ENCODE measurements around the gene PPP1R37.

Gene PPP1R37, protein sequence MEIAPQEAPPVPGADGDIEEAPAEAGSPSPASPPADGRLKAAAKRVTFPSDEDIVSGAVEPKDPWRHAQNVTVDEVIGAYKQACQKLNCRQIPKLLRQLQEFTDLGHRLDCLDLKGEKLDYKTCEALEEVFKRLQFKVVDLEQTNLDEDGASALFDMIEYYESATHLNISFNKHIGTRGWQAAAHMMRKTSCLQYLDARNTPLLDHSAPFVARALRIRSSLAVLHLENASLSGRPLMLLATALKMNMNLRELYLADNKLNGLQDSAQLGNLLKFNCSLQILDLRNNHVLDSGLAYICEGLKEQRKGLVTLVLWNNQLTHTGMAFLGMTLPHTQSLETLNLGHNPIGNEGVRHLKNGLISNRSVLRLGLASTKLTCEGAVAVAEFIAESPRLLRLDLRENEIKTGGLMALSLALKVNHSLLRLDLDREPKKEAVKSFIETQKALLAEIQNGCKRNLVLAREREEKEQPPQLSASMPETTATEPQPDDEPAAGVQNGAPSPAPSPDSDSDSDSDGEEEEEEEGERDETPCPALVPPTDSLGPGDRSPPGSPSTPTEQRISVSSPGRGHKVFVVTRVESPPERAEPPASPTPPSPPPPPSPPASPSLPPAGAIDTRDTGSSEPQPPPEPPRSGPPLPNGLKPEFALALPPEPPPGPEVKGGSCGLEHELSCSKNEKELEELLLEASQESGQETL

DNA sequence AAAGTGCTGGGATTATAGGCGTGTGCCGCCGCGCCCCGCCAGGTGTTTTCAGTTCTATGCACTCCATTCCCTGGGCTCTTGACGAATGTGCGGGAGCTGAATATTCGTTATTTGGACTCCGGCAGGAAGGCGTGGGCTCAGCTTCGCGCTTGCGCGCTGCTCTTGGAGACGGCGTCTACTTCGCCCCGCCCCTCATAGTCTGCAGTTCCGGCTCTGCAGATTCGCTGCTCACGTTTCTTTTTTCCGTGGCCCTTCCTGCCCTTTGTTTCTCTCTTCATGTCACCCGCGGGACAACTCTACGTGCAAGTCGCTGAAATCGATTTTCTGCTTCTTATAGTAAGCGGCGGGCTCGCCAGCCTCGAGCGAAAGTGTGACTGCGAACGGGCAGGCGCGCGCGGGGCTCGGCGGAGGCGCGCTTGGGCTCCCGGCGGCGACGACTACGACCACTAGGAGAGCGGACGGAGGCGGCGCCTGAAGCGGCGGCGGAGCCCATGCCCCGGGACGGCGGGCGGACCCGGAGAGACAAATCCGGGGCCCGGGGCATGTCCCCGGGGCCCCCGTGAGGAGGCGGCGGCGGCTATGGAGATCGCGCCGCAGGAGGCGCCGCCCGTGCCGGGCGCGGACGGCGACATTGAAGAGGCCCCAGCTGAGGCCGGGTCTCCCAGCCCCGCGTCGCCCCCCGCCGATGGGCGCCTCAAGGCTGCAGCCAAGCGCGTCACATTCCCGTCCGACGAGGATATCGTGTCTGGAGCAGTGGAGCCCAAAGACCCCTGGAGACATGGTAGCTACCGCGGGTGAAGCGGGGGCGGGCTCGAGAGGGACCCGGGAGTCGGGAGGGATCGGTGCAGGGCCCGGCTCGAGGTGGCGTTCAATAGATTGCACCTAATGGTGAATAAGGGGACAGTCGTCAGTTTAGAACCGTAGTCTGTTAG, at the start of gene PPP1R37:
Gene PPP1R37, plus strand, starts transcription at position 433 of the 932 bp plus-strand sequence. Its CDS starts 147 bp downstream, at position 580.
- peak; percentile 97 for DNase-seq (ENCODE audit: low read depth)

DNA sequence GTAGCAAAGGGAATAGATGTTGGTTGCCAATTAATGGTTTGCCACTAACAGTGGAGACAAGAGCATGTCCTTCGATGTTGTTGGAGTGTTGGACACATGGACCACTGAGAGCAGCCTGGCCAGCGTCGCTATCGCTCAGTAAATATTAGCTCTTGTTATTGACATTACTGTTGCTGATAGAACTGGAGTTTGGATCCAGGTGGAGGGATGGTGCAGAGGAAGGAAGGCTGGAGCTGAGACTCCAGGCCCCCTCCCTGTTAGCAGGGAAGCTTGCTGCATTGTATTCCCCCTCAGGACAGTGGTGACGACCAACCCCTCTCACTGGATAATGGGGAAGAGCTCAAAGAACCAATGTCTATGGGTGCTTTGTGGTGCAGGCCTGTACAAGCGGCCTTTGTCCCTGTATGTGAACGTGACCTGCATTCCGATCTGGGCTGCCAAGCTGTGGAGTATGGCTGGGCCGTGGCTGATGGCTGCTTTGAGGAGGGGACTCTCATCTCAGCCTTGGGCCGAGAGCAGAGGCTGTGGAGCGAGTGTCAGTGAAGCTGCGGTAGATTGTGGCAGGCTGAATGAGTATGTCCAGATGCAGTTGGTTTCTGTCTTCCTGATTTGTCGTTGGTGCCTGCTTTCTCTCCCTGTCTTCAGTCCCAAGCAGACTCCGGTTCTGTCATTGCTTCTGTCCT, 47.2 kb upstream of the PPP1R37 start:
- no peak for DNase-seq (ENCODE audit: low read depth)

DNA sequence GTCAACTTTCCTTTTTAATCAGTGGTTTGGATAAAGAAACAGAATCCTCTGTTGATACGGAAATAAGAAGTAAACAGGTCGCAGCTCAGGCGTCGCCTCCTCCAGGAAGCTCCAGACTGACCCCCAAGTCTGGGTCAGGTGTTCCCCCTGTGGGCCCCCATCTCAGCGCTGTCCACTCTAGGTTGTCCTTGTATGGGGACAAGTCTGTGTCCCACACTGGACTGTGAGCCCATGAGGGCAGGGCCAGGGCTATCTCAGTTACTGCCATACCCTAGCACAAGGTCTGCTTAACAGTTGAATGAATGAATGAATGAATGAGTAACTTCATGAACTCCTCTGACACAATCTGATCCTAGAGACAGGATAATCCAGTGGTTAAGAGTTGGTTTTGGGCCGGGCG, 46.6 kb upstream of the PPP1R37 start:
- no peak for DNase-seq (ENCODE audit: low read depth)

DNA sequence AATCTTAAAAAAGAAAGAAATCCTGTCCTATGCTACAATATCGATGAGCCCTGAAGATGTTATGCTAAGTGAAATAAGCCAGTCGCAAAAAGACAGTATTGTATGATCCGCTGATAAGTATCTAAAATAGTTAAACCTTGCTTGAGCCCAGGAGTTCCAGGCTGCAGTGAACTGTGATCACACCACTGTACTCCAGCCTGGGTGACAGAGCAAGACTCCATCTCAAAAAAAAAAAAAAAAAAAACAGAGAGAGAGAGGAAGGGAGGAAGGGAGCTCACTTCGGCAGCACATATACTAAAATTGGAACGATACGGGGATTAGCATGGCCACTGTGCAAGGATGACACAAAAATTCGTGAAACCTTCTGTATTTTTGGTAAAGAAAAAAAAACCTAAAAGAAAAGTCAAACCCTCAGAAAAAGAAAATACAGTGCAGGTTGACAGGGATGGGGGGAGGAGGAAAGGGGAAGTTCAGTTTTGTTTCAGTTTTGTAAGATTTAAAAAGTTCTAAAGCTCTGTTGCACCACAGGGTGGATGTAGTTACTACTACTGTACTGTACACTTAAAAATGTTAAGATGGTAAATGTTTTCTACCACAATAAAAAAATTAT, 45.7 kb upstream of the PPP1R37 start:
- DNase-seq (ENCODE audit: low read depth): no peak

DNA sequence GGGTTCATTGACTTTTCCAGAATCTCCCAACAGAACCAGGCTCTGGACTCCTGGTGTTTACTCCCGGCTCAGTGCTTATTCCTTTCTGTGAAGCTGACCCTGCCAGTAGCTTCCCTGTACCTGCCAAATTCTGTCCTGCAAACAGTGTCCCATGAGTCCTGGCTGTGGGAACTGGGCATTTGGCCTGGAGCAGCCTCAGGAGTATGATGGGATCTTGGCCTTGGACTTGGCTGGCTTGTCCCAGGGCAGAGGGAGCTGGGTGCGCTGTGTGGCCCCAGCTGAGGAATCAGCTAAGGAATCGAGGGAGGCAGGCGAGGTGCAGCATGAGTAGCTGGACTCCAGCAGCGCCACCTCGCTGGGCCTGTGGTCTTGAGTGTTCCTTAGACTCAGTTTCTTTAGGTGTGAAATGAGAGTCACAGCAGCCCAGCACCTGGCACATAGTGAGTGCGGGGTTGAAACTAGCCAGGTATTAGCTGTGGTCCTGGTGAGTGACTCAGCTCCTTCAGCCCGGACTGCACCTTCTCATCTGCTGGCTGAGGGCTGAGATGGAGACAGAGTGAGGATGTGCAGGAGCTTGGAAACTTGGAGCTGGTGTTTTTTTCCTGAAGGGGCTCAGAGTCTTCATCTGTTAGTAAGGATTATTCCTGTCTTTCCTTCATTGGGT, 43.8 kb upstream of the PPP1R37 start:
- no peak for DNase-seq (ENCODE audit: low read depth)

DNA sequence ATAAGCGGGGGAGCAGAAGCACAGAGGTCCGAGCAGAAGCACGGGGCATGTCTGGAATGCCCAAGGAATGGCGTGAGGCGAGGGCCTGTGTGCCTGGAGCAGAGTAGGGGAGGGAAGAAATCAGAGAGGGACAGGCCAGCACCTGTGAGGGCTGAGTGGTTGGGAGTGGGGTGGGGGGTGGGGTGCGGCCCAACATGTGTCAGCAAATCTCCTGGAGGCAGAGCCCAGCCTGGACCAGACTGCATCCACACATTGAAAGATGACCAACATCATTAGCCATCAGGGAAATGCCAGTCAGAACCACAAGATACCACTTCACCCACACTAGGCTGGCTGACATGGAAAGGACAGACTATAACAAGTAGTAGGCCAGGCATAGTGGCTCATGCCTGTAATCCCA, 42.9 kb upstream of the PPP1R37 start:
- no peak for DNase-seq (ENCODE audit: low read depth)

DNA sequence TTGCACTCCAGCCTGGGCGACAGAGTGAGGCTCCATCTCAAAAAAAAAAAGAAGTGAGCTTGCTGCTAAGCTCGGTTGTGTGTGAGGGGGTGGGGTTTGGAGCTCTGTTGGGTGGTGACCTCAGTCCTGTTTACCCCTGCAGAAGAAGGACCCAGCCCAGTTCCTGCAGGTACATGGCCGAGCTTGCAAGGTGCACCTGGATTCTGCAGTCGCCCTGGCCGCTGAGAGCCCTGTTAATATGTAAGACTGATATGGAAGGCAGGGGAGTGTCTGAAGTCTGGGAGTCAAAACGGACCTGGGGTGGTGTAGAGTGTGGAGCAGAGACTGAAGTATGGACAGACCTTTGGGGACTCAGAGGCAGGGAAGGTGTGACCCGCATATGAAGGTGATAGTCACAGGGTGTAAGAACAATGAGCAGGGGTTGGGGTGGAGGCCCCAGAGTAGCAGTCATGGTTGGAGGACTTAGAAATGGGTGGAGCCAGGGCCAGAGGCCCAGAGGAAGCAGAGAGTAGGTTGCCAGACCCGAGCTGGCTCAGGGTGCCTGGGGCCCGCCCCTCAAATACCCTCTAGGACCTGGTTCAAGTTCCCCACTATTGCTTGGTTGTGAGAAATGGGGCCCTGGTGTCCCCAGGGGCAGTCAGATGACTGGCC, 40.9 kb upstream of the PPP1R37 start:
- DNase-seq (ENCODE audit: low read depth): no peak

DNA sequence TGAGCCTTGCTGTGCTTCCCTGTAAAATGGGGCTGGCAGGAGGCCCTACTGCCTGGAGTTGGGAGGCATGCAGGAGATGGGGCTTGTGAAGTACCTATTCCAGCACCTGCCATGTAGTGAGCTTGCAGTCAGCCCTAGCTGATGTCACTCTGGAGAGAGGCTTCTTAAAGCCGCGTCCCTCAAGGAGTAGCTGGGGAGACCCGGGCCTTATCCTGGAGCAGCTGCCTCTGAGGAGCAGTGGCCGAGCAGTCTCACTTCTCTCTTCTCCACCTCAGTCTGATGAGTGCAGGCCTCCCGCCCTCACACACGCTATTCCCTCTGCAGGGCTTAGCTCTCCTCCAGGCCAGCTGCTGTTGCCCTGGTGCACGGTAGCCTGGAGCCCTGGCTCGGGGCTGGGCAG, 36.1 kb upstream of the PPP1R37 start:
- DNase-seq (ENCODE audit: low read depth): no peak

DNA sequence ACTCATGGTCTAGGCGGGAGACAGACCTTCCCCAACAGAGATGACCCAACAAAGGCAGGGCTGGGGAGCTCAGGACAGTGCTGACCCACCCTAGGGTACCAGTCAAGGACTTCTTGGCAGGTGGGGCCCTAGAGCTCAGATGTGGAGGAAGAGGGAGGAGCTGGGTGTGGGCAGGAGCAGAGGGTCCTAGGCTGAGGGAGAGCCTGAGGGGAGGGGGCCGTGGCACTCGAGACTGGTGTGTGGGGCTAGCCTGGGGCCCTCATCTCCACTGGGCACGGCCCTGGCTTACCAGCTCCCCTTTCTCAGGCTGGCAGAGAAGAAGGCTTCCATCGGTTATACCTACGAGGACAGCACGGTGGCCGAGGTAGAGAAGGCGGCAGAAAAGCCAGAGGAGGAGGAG, 35.5 kb upstream of the PPP1R37 start:
- no peak for DNase-seq (ENCODE audit: low read depth)

DNA sequence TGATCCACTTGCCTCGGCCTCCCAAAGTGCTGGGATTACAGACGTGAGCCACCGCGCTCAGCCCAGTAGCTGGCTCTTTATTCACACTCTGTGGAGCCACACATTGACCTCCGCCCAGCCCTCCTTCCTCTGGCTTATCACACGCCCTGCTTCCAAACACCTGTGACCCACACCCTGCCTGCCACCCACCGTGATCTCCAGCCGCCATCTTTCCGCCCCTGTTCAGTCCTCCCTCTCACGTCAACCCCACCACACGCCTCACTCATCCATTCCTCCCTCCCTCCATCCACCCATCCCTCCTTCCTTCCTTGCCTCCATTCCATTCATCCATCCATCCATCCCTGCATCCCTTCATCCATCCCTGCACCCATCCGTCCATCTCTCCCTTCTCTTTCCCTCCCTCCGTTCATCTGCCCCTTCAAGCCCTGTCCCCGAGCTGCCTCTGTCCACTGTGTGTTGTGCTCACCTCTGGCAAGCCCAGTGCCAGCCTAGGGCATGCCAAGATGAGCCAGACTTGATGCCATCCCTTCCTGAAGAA, 34.3 kb upstream of the PPP1R37 start:
- no peak for DNase-seq (ENCODE audit: low read depth)

DNA sequence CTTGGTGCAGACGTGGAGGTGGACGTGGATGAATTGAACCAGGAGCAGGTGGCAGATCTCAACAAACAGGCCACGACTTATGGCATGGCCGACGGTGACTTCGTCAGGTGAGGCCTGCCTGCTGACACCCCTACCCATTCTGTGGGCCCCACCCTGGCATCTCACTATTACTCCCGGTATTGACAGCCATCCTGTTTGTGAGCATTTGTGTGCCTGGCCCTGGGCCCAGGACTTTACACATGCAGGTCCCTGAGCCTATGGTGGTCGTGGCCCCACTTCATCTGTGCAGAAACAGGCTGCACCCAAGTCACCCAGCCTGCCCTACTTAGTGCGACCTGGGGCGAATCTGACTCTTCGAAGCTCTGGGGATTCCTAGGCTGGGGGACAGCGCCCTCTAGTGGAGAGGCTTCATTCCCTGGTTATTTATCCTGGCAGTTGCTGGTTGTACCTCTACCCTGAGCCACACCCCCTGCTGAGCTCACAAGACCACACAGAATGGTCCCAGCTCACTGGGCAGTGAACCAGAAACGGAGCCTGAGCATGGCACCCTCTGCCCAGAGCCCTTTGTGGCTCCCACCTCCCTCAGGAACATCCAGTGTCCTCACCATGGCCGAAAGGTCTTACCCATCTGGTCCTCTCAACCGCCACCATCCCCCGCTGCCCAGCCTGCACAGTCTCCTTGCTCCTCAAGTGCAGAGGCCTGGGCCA, 33.6 kb upstream of the PPP1R37 start:
- DNase-seq (ENCODE audit: low read depth): peak; percentile 82

DNA sequence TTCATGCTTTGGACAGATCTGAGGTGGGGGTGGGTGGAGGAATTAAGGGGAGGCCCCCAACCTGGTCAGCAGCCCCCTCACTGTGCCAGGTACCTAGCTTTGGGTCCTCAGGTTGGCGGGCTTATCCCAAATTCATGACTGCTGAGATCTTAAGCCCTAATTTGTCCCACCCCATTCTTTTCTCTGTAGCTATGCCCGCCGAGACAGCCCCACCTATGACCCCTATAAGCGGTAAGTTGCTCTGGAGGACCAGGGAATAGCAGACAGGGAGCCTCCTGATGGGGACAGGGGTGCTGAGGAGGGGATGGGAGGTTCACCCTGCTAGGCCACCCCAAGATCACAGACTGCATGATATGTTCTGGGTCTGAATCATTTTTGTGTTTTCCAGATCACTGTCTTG, 31.0 kb upstream of the PPP1R37 start:
- no peak for DNase-seq (ENCODE audit: low read depth)

DNA sequence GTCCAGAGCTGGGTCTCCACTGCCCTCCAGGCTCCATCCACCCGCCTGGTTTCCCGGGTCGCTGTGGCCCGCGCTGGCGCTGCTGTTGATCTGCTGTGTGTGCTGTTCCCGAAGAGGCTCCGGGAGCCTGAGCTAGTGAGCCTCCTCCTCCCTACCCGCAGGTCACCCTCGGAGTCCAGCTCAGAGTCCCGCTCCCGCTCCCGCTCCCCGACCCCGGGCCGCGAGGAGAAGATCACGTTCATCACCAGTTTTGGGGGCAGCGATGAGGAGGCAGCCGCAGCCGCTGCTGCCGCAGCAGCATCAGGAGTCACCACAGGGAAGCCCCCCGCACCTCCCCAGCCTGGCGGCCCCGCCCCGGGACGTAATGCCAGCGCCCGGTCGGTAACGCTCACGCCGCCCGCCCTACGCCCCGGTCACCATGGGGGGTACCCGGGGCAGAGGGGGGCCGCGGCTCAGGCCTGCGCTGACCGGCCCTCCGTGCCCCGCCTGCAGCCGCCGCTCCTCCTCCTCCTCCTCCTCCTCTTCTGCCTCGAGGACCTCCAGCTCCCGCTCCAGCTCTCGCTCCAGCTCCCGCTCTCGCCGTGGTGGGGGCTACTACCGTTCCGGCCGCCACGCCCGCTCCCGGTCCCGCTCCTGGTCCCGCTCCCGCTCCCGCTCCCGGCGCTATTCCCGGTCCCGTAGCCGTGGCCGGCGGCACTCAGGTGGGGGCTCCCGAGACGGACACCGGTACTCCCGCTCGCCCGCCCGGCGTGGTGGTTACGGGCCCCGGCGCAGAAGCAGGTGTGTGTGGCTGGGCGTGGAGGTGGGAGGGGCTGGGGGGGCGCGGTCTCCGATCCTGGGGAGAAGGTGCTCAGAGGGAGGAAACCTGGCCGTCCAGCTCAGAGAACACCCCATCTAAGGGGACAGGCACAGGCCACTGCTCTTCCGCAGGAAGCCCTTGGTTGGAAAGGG, 28.9 kb upstream of the PPP1R37 start:
- DNase-seq (ENCODE audit: low read depth): no peak

DNA sequence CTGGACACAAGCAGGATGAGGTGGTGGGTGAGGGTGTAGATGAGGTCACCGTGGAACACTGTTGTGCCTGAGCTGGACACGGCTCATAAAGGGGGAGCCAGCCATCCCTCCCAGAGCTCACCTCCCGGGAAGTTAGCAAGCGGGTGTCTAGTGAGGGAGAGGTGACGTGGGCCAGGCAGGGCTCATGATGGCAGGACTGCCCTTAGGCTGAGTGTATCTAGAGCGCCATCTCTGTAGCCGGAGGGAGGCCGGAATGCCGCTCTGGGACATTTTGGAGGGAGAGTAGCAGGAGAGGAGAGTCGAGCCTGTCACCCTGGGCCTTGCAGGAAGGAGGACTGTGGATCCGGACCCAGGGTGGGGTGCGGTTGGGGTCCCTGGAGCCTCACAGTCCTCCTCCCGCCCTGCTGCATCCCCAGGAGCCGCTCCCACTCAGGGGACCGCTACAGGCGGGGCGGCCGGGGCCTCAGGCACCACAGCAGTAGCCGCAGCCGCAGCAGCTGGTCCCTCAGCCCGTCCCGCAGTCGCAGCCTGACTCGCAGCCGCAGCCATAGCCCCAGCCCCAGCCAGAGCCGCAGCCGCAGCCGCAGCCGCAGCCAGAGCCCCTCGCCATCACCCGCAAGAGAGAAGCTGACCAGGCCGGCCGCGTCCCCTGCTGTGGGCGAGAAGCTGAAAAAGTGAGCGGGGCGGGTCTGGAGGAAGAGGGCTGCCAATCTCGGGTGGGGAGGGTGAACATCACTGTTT, 25.9 kb upstream of the PPP1R37 start:
- DNase-seq (ENCODE audit: low read depth): no peak

DNA sequence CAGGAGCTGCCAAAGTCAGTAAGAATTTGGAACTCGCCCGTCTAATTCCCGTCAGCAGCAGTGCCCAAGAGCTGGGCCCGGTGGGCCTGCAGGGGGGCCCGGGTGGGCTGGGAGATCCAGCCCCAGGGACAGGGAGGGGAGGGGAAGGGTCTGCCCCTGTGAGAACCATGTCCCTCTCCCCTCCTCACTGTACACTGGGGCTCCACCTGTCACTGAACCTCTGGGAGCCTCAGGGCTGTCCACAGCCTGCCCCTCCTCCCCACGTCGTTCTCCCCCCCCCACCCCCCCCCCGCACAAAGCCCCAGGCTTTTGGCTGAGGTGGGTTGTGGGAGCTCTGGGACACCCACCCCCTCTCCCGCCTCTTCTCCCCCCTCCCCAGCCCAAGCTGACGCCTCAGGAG, 24.9 kb upstream of the PPP1R37 start:
- no peak for DNase-seq (ENCODE audit: low read depth)

DNA sequence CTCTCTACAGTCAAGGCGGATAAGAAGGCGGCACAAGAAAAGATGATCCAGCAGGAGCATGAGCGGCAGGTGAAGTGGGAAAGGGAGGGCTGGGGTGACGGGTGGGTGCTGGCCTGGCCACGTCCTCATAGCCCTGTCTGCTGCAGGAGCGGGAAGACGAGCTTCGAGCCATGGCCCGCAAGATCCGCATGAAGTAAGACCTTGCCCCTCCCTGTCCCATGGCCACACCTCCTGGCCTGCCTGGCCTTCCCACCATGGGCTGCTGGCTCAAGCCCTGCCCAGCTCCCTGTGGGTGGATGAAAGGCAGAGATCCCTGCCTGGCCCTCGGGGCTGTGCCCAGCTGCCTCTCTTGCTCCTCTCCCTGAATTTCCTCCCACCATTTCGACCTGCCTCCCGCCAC, 23.9 kb upstream of the PPP1R37 start:
- peak; percentile 23 for DNase-seq (ENCODE audit: low read depth)

DNA sequence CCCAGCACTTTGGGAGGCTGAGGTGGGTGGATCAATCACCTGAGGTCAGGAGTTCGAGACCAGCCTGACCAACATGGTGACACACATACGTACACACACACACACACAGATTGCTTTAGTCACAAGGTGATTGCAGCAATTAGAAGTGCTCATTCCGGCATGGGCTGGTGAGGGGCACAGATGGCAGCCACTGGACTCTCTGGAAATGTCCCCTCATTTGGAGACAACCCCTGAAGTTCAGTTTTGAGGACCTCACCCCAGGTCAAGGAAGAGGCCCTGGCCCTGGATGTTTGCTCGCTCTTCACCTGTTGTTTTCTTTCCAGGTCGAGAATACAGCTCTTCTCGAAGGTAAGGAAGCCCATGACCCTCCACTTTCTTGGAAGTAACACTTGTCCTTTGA, 22.8 kb upstream of the PPP1R37 start:
- no peak for DNase-seq (ENCODE audit: low read depth)

Measured in iris pigment epithelial cell (primary cell).